ENCODE measurements around the gene PBXIP1.

DNA sequence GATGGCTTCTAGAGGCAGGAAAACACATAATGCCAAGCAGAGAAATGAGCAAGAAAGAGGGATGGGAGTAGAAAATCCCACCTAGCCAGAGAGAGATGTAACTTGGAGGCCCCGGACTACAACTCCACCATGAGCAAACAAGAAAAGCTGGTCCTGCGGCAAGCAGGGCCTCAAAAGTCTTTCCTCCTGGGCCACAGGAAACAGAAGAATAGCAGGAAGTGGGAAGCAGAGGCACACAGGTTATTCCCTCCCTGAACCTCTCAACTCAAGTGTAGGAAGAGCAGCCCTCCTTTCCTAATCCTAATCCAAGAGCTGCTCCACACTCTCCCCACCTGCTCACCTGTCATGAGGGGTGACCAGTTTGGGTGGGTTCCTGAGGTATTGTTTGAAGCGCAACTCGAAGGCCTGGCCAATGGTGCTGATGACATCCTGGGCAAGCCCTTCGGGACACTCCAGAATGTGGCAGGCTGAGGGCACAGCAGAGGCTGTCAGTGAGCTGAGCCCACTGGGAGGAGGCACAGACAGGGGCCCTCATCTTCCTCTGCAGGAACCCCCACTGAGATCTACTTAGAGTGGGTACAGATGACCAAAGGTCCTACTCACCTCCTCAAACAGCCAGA lies 11.5 kb upstream of the PBXIP1 start:
- TF ChIP-seq, protein P1, sequence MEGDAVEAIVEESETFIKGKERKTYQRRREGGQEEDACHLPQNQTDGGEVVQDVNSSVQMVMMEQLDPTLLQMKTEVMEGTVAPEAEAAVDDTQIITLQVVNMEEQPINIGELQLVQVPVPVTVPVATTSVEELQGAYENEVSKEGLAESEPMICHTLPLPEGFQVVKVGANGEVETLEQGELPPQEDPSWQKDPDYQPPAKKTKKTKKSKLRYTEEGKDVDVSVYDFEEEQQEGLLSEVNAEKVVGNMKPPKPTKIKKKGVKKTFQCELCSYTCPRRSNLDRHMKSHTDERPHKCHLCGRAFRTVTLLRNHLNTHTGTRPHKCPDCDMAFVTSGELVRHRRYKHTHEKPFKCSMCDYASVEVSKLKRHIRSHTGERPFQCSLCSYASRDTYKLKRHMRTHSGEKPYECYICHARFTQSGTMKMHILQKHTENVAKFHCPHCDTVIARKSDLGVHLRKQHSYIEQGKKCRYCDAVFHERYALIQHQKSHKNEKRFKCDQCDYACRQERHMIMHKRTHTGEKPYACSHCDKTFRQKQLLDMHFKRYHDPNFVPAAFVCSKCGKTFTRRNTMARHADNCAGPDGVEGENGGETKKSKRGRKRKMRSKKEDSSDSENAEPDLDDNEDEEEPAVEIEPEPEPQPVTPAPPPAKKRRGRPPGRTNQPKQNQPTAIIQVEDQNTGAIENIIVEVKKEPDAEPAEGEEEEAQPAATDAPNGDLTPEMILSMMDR (conservative IDR thresholded peaks at IDR 0.05): no peak
- no peak for TF ChIP-seq ZFX (IDR thresholded peaks at IDR 0.05)
